HepG2 (cell line): ENCODE measurements around the gene AXIN1. TPM values are rescaled to one million over a fixed set of nuclear protein-coding genes. Genes with fewer than 3 reads are reported as not detected.
"Not testable (repeated sequence)": the region's sequence is repeated elsewhere in the genome, so short reads cannot be mapped to it uniquely, and the experiment has no call there.

Experiments used
- ATAC-seq: fragments of 200-7000 bp; cut with Tn5 transposase; 3 replicates; pipeline ENCODE4 v1.9.1; 2020; ENCODE audit warnings: mild to moderate bottlenecking, moderate library complexity
- BruUV-seq: library from RNA; stranded (reverse); fragments of 400-500 nt; replicated peaks from 2 replicates; lab custom pipeline; 2021; lab: Mats Ljungman, UMichigan
- CTCF ChIA-PET: fragments of 300-600 bp; formaldehyde crosslinking; extraction: SDS; loops from one replicate; lab custom pipeline; 2021; ENCODE audit warnings: low total read pairs, inconsistent platforms, low intra/inter-chr PET ratio; lab: Yijun Ruan, JAX
- POLR2A ChIA-PET: fragments of 350-600 bp; sonication (Branson Sonifier 250); formaldehyde crosslinking; loops from one replicate; lab custom pipeline; 2020; ENCODE audit warnings: antibody characterized with exemption, inconsistent platforms; lab: Yijun Ruan, JAX
- DNase-seq: peaks from one replicate; pipeline ENCODE4 v3.0.0-alpha.2; 2015; ENCODE audit warnings: low spot score
- FAIRE-seq: peaks from 3 replicates; lab custom pipeline; 2011; peaks lifted over from hg19 to GRCh38; lab: Jason Lieb, UNC
- H2AFZ ChIP-seq: one replicate; pipeline ENCODE4 v1.6.1; 2011; ENCODE audit warnings: low read length, inconsistent platforms
- H3K27ac ChIP-seq: fragments of 300-600 bp; 3 replicates; pipeline ENCODE4 v1.8.0; 2011; ENCODE audit warnings: mixed run types, mild to moderate bottlenecking, mixed read lengths, low read length, inconsistent platforms; ENCODE audit not compliant: insufficient read depth; ENCODE audit errors: extremely low read length
- H3K27me3 ChIP-seq, 2 experiments: fragments of 200-600 bp in 1 of 2; 2 replicates in 1 of 2; 3 replicates in 1 of 2; pipeline versions ENCODE4 v1.6.0 to v1.8.0; 2011; ENCODE audit warnings: low read length in 2 of 2, mild to moderate bottlenecking in 2 of 2, moderate library complexity in 2 of 2, inconsistent platforms in 1 of 2; ENCODE audit not compliant: insufficient read depth in 2 of 2, control insufficient read depth in 1 of 2
- H3K36me3 ChIP-seq, 2 experiments: fragments of 200-600 bp in 1 of 2; replicated peaks in 1 of 2; 2 replicates in 1 of 2; 3 replicates in 1 of 2; pipeline versions ENCODE4 v1.5.1 to v1.8.0; 2011; ENCODE audit warnings: low read length in 2 of 2, inconsistent platforms in 1 of 2; ENCODE audit not compliant: insufficient read depth in 2 of 2, control insufficient read depth in 1 of 2
- H3K4me1 ChIP-seq: 2 replicates; pipeline ENCODE4 v1.5.1; 2012; ENCODE audit warnings: low read length, inconsistent platforms; ENCODE audit not compliant: insufficient read depth
- H3K4me2 ChIP-seq: 2 replicates; pipeline ENCODE4 v1.6.0; 2011; ENCODE audit warnings: low read depth, low read length, inconsistent platforms
- H3K4me3 ChIP-seq, 3 experiments: fragments of 200-600 bp in 1 of 3; sonication (generic), shearing (Covaris generic) in 1 of 3; replicated peaks in 1 of 3; 2 replicates each; pipeline ENCODE4 v1.5.1; 2011 to 2016; ENCODE audit warnings: low read length in 3 of 3, inconsistent platforms in 2 of 3, low read depth in 2 of 3, mild to moderate bottlenecking in 2 of 3, control low read depth in 1 of 3, mixed read lengths in 1 of 3; ENCODE audit not compliant: insufficient read depth in 1 of 3
- H3K79me2 ChIP-seq: one replicate; pipeline ENCODE4 v1.6.1; 2011; ENCODE audit warnings: low read length, inconsistent platforms; ENCODE audit not compliant: insufficient read depth
- H3K9ac ChIP-seq: 2 replicates; pipeline ENCODE4 v1.6.0; 2011; ENCODE audit warnings: mild to moderate bottlenecking, low read depth, low read length, inconsistent platforms; ENCODE audit not compliant: insufficient read depth
- H3K9me3 ChIP-seq: 2 replicates; pipeline ENCODE4 v1.5.1; 2012; ENCODE audit warnings: mild to moderate bottlenecking, low read length
- H4K20me1 ChIP-seq: 2 replicates; pipeline ENCODE4 v1.6.0; 2011; ENCODE audit warnings: inconsistent platforms, mild to moderate bottlenecking, low read length, moderate library complexity; ENCODE audit not compliant: insufficient read depth
- DPF2 ChIP-seq: sonication (generic); formaldehyde crosslinking; IDR thresholded peaks from 2 replicates; pipeline ENCODE4 v1.4.0; 2020; ENCODE audit warnings: mild to moderate bottlenecking, low read depth, missing genetic modification reagents, borderline replicate concordance
- STAG1 ChIP-seq: sonication (generic); formaldehyde crosslinking; IDR thresholded peaks from 2 replicates; pipeline ENCODE4 v1.4.0; 2020; ENCODE audit warnings: missing genetic modification reagents
- ZNF124 ChIP-seq: sonication (generic); formaldehyde crosslinking; IDR thresholded peaks from 2 replicates; pipeline ENCODE4 v1.4.0; 2020; ENCODE audit warnings: missing genetic modification reagents
- ZNF44 ChIP-seq: sonication (generic); formaldehyde crosslinking; IDR thresholded peaks from 2 replicates; pipeline ENCODE4 v1.5.1; 2020; ENCODE audit warnings: mild to moderate bottlenecking, missing genetic modification reagents
- ZNF563 ChIP-seq: sonication (generic); formaldehyde crosslinking; IDR thresholded peaks from 2 replicates; pipeline ENCODE4 v1.8.0; 2022; ENCODE audit warnings: mild to moderate bottlenecking, moderate library complexity, missing genetic modification reagents
- WGBS: methylation state at CpG from one replicate; pipeline ENCODE4 v1.1.6; 2017; ENCODE audit warnings: low lambda C conversion rate; 5-methylcytosine and 5-hydroxymethylcytosine counted together
- in situ Hi-C: cut with HindIII; loops from 2 replicates; pipeline ENCODE4 v1.10.0; 2017; ENCODE audit warnings: low pct_unique_long_range_greater_than_20kb; ENCODE audit not compliant: extremely low pct_ligation_motif_present
- intact Hi-C: fragments of 100-400 bp; cut with micrococcal nuclease; formaldehyde crosslinking; loops from one replicate; pipeline ENCODE4 v1.10.0; 2022; ENCODE audit not compliant: unreplicated experiment
- polyA plus RNA-seq, 8 experiments: library from polyadenylated mRNA; depleted of rRNA in 3 of 8; stranded (reverse) in 7 of 8; unstranded in 1 of 8; fragments of >200 nt; fragmentation: Illumina TruSeq in 4 of 8; extraction: Trizol in 4 of 8; gene quantifications; 2 replicates each; pipeline versions ENCODE4 v1.2.1 to v1.2.3, GENCODE V29; 2011 to 2016; ENCODE audit warnings: low read depth in 4 of 8, missing spikeins in 1 of 8, mixed read lengths in 1 of 8; ENCODE audit not compliant: insufficient read depth in 1 of 8
- total RNA-seq, 5 experiments: library from RNA; depleted of rRNA; stranded (reverse); fragments of >200 nt; fragmentation: Illumina TruSeq; extraction: Trizol; gene quantifications; 2 replicates each; pipeline ENCODE4 v1.2.3, GENCODE V29; 2016; ENCODE audit warnings: low read depth in 1 of 5
- TF ChIP-seq, protein P1 (sequence below): sonication (generic); formaldehyde crosslinking; IDR thresholded peaks from 2 replicates; pipeline ENCODE4 v1.5.1; 2020; ENCODE audit warnings: mild to moderate bottlenecking, missing genetic modification reagents, moderate library complexity
- TF ChIP-seq, protein P2 (sequence below): sonication (generic); formaldehyde crosslinking; IDR thresholded peaks from 2 replicates; pipeline ENCODE4 v1.5.0; 2020; ENCODE audit warnings: mild to moderate bottlenecking, missing genetic modification reagents, moderate library complexity
- TF ChIP-seq, protein P3 (sequence below): sonication (generic); formaldehyde crosslinking; IDR thresholded peaks from 2 replicates; pipeline ENCODE4 v1.4.0; 2020; ENCODE audit warnings: missing genetic modification reagents, mild to moderate bottlenecking, borderline replicate concordance

The AXIN1 gene
- total and polyA plus RNA-seq, 2 of the 13 experiments (the other 11 are each of a cell fraction or from before 2014, with no cell fraction given) = 24.0 to 26.0 TPM

DNA sequence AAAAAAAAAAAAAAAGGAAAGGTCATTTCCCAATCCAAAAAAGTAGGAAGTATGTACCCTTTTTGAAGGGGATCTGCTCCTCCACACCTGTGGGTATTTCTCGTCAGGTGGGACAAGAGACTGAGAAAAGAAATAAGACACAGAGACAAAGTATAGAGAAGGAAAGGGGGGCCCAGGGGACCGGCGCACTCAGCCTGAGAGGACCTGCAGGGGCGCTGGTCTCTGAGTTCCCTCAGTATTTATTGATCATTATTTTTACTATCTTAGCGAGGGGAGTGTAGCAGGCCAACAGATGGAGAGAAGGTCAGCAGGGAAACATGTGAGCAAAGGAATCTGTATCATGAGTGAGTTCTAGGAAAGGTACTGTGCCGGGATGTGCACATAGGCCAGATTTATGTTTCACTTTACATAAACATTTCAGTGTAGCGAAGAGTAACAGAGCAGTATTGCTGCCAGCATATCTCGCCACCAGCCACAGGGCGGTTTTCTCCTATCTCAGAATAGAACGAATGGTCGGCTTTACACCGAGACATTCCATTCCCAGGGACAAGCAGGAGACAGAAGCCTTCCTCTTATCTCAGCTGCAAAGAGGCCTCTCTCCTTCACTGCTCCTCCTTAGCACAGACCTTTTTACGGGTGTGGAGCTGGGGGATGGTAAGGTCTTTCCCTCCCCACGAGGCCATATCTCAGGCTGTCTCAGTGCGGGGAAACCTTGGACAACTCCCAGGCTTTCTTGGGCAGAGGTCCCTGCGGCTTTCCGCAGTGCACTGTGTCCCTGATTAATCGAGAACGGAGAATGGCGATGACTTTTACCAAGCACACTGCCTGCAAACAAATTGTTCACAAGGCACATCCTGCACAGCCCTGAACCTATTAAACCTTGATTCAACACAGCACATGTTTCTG lies 35.5 kb upstream of the AXIN1 start:
- H3K4me2 ChIP-seq, CTCF ChIA-PET, H3K4me3 ChIP-seq, ATAC-seq, H3K9ac ChIP-seq, intact Hi-C loops, in situ Hi-C loops, H3K9me3 ChIP-seq, POLR2A ChIA-PET, H3K27ac ChIP-seq, H3K79me2 ChIP-seq, DNase-seq, H2AFZ ChIP-seq, H3K27me3 ChIP-seq, H4K20me1 ChIP-seq, H3K36me3 ChIP-seq, FAIRE-seq, BruUV-seq: not testable (repeated sequence)
- WGBS = 83% methylated on average over 17 of the region's 20 CpGs
- peaks cover 14% of the 10 kb centered on the region for H3K4me1 ChIP-seq

DNA sequence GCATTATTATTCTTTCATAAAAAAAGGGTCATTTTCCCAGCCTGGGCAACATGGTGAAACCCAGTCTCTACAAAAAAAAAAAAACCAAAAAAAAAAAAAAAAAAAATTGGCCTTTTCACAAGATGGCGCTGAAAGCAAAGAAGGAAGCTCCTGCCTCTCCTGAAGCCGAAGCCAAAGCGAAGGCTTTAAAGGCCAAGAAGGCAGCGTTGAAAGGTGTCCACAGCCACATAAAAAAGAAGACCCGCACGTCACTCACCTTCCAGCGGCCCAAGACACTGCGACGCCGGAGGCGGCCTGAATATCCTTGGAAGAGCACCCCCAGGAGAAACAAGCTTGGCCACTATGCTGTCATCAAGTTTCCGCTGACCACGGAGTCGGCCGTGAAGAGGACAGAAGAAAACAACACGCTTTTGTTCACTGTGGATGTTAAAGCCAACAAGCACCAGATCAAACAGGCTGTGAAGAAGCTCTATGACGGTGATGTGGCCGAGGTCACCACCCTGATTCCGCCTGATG lies 34.2 kb upstream of the AXIN1 start:
- Histone ChIP-seq H3K9ac (no peak overlapping the region), H2AFZ (no peak overlapping the region), H3K79me2 (no peaks in the 10 kb centered on the region), H3K27ac (no peak overlapping the region), H3K36me3 (no peaks in the 10 kb centered on the region), H3K4me3 (no peak overlapping the region), H3K4me2 (no peak overlapping the region), H3K27me3 (no peaks in the 10 kb centered on the region), H3K9me3 (no peaks in the 10 kb centered on the region), H3K4me1 (peaks cover 21% of the 10 kb centered on the region), H4K20me1 (no peaks in the 10 kb centered on the region)
- no TSS peak for BruUV-seq
- ChIA-PET CTCF (no interaction called here), POLR2A (no interaction called here)
- intact Hi-C loops = no loop called here
- no peak for ATAC-seq
- WGBS = 95% methylated on average over 19 of the region's 19 CpGs
- no peak for FAIRE-seq
- no peak for DNase-seq
- in situ Hi-C loops = no loop called here
- no peak for TF ChIP-seq ZNF563 (CRISPR knock-in tag)
- no peak for TF ChIP-seq ZNF44 (CRISPR knock-in tag)
- TF ChIP-seq ZNF124 (CRISPR knock-in tag) = no peak
- TF ChIP-seq, protein P1, sequence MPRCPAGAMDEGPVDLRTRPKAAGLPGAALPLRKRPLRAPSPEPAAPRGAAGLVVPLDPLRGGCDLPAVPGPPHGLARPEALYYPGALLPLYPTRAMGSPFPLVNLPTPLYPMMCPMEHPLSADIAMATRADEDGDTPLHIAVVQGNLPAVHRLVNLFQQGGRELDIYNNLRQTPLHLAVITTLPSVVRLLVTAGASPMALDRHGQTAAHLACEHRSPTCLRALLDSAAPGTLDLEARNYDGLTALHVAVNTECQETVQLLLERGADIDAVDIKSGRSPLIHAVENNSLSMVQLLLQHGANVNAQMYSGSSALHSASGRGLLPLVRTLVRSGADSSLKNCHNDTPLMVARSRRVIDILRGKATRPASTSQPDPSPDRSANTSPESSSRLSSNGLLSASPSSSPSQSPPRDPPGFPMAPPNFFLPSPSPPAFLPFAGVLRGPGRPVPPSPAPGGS = no peak
- TF ChIP-seq, protein P2, sequence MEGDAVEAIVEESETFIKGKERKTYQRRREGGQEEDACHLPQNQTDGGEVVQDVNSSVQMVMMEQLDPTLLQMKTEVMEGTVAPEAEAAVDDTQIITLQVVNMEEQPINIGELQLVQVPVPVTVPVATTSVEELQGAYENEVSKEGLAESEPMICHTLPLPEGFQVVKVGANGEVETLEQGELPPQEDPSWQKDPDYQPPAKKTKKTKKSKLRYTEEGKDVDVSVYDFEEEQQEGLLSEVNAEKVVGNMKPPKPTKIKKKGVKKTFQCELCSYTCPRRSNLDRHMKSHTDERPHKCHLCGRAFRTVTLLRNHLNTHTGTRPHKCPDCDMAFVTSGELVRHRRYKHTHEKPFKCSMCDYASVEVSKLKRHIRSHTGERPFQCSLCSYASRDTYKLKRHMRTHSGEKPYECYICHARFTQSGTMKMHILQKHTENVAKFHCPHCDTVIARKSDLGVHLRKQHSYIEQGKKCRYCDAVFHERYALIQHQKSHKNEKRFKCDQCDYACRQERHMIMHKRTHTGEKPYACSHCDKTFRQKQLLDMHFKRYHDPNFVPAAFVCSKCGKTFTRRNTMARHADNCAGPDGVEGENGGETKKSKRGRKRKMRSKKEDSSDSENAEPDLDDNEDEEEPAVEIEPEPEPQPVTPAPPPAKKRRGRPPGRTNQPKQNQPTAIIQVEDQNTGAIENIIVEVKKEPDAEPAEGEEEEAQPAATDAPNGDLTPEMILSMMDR = peak; percentile 22; the same call in 1 of the 2 replicates
- TF ChIP-seq DPF2 (CRISPR knock-in tag) = no peak
- TF ChIP-seq, protein P3, sequence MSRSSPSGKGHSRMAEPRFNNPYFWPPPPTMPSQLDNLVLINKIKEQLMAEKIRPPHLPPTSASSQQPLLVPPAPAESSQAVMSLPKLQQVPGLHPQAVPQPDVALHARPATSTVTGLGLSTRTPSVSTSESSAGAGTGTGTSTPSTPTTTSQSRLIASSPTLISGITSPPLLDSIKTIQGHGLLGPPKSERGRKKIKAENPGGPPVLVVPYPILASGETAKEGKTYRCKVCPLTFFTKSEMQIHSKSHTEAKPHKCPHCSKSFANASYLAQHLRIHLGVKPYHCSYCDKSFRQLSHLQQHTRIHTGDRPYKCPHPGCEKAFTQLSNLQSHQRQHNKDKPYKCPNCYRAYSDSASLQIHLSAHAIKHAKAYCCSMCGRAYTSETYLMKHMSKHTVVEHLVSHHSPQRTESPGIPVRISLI (CRISPR knock-in tag) = peak; percentile 87
- peak; percentile 30 for TF ChIP-seq STAG1 (CRISPR knock-in tag)
